Activated CD8-positive, alpha-beta memory T cell treated with anti-CD3 and anti-CD28 coated beads for 1 hour (primary cell): ENCODE results near the gene EHD4.
A peak's percentile ranks its signal among the peaks of the same experiment; 100 is the strongest.

ENCODE experiments used
- DNase-seq, 2 donors: peaks; one replicate each; pipeline ENCODE4 v3.0.0-alpha.2; 2020; ENCODE audit warnings: low read depth in 1 of 2; ENCODE audit errors: extremely low read depth in 1 of 2

Gene EHD4

DNA sequence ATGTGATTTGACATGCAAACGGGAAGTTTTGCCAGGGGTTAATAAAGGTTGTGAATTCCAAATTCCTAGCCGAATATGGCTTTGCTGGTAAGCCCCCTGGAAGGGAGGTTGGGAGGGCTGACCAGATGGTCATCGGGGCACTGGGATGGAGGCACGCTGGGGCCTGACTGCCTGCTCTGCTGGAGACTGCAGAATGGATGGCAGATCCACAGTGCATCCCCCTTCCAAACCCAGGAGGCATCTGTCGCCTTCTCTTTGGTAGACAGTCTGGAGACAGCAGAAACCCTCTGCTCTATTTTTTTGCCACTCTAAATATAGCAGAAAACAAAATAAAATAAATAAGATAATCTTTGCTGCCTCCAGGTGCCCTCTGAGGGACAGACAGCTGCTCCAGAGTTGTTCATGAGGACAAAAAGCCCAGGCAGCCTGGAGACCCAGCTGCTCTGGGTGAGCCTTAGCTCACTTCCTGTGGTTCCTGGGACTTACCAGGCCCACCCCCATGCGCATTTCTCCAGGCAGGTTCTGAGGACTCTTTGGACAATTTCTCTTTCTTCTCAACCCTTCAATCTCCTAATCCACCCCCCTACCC, 72.4 kb downstream of the EHD4 start:
- DNase-seq = no peak

DNA sequence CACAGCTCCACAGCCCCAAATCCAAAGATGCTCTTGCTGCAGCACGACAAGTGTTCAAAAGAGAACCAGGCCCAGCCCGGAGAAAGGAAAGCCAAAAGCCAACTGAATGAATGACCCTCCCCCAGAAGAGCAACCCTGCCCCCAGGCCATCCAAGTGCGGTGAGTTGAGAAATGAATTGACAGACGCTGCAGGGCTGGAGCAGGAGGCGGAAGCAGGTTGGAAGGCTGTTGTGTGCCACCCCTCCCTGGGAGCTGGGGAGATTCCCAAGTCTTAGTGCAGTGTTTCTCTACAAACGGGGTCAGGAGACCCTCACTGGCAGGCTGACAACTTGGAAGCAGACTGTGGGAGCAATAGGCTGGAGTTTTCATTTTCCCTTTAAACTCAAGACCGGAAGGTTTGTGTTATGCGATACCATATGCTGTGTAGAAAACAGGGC, 75.0 kb downstream of the EHD4 start:
- DNase-seq = no peak

DNA sequence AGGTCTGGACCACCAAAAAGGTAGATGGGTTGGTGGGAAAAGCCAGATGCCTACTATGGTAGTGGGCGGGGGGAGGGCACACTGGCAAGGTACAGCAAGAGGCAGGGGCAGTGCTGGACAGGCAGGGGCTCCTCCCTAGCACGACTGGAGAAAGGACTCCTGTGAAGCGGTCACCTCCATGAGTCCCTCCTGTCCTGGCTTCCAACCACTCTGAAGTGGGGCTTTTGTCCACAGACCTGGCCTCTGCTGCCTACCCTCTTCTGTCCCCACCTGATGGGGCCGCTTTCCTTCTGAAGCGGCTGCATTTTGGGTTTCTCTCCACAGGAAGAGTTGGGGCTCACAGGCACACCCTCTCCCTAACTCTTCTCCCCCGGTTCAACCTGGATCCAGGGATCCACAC, 75.8 kb downstream of the EHD4 start:
- DNase-seq = no peak

DNA sequence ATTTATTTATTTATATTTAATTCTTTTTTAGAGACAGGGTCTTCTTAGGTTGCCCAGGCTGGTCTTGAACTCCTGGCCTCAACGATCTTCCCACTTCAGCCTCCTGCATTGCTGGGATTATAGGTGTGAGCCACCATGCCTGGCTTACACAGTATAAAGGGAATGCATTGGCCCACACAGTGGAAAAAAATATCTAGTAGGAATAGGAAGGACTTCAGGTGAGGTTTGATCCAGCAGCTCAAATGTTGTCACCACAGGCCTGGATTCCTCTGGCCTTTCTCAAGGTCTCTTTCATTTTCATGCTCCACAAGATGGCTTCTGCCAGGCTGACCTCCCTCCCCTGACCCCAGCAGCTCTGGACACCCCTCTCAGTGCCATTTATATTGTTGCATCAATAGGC, 76.4 kb downstream of the EHD4 start:
- no peak for DNase-seq

DNA sequence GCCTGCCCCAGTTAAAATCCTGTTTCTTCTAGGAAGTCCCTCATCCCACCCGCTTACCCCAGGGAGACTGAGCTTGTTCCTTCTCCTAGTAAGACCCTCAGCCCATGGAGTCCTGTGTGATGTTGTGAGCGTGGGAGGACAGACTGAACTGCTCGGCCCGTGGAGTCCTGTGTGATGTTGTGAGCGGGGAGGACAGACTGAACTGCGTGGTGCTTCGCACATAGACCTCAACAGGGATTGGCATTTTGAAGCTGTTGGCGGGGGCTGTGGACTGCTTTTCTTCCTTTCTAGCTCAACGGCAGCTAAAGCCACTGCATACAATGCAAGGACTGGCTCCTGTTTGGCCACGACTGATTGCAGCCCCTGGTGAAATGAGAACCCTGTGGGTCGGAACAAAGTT, 76.9 kb downstream of the EHD4 start:
- DNase-seq = no peak

DNA sequence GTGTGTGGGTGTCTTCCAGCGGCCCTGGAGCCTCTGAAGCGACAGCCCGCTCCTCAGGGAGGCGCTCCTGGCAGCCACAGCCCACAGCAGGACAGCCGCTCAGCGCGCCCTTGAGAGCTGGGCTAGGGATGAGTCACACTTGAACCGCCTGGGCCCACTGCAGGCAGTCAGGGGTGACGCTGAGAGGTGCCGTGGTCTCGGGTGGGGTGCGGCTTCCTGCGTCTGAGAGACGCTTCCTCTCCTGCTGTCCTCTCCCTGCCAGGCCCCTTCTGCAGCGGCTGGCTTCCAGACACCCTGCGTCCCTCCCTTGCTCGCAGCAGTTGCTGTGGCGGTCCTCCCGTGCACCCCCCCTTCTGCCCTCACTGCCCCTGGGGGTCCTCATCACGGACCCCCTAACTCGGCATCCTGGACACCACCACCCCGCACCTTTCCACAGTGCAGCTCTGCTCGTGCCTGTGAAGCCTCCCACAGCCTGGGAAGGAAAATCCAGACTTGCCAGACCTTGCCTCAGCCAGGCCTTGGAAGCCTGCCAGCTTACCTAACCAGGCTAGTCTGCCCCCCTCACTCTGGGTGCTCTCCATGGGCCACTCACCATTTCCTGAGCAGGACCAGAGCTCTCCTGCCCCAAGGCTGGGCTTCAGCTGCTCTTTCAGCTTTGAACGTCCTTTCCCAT, 77.4 kb downstream of the EHD4 start:
- peak; percentile 78 to 90 for DNase-seq

DNA sequence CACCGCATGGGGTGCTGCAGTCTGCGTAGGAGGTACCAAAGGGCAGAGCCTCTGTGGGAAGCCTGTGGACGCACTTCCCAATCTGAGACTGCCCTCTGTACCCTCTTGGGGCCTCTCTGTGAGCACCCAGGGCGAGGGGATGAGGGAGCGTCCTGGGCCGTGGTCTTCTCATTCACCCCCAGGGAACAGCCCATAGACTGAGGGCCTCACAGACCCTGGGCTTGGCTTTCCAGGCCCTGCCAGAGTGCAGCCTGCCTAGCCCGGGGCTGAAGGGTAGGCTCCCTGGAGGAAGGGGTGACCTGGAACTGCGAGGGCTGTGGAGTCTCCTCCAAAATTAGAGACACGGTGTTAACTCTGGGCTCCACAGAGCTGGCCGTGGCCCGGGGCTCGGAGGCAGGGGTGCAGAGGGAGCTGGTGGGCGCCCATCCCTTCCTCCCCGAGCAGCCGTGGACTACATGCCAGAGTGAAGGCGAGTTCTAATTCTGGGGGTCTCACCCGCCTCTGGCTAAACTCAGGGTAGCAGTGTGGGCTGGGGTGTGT, 78.0 kb downstream of the EHD4 start:
- no peak for DNase-seq

DNA sequence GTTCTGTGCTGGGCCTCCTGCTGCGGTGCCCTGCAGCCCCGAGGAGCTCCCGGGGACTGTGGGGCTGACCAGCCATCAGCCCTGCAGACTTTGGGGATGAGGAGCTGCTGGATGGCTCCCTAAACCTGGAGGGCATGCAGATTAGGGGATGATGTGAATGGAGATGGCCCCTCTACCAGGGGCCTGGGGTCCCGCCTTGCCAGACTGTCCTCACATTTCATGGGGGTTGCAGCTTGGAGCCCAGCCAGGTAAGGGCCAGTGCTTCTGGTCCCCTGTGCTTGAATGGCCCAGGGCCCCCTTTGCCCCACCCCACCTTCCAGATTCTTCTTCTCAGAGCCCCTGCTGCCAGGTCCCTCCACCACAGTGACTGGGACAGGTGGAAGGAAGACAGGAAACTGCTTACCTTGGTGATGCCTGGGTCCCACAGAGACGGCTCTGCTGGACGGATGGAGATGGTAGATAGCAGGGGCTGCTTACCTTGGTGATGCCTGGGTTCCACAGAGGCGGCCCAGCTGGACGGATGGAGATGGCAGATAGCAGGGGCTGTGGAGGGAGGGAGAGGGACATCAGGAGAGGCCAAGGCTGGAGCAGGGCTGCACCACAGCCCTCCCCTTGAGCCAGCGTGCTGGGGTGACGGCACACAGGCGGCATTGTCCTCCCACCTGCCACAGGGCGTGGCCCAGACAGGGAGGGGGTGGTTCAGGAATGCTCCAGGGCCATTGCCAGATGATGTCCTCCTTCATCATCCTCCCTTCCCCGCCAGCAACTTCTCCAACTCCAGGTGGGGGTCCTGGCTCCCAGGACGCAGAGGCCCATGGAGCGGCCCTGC, 78.7 kb downstream of the EHD4 start, which contains the start of gene SPTBN5:
Gene SPTBN5 (minus strand): TSS at position 632 of the 829 bp plus-strand sequence. CDS start 556 bp downstream, at position 76.
- no peak for DNase-seq

DNA sequence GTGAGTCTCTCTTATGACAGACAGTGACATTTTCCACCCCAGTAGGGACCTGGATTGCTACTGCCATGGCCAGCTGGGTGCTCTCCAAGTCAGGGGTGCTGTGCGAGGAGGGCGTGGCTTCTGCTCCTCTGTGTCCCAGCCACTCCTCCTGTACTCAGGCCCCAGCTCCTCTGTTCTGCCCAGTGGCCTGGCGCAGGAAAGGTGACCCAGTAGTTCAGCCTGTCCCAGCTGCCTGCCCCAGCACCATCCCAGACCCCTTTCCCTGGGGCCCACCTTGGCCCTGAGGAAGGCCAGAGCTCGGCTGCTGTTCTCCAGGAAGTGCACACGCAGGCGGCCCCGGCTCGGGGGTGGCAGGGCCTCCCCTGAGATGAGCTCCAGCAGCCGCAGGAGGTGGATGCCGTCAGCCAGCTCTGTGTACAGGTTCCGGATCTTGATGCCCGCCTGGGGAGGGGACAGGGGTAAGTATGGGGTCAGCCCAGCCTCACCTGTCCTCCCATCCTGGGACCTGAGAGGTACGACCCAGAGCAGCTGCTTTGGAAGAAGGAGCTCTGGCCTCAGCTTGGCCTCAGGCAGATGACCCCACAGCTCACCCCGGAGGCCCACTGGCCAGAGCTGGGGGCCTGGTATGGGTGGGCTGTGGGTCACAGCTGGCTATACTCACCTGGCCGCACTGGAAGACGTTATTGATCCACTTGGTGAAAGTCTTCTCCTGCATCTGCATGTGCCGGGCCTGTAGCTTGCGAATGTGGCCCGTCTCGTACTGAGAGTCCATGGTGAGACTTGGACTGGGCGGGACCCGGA, 79.5 kb downstream of the EHD4 start:
- no peak for DNase-seq

DNA sequence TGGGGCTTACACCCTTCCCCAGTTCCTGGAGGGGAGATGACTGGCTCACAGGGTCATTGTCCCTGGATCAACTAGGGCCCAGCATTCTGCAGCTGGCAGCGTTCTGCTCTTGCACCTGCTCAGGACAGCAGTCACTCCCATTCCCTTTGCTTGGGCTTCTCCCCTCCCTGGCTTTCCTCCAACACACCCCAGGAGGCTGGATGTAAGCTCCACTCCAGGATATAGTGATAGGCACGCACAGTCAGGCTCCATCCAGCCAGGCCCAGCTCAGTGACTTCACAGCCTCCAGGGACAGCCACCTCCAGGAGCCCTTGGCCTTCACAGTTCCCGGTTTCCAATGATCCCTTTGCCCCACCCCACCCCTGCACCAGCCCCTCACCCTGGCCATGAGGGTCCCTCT, 80.4 kb downstream of the EHD4 start:
- DNase-seq = no peak

DNA sequence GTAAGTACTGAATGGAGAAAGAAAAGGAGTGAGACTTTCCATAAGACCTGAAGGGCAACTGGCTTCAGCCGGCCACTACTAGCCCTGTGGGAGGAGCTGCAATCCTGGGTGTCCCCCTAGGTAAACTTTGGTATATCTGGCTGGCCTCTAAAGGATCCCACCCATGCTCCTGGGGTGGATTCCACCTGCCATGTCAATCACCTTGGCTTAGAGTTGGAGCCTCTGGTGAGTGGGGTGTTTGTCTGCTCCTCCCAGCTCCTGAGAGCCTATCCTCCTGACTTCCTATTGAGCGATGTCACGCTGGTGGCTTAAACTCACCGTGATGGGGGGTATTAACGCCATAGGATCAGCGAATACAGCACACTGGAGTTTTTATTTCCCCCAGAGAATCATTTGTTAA, 81.1 kb downstream of the EHD4 start:
- no peak for DNase-seq

DNA sequence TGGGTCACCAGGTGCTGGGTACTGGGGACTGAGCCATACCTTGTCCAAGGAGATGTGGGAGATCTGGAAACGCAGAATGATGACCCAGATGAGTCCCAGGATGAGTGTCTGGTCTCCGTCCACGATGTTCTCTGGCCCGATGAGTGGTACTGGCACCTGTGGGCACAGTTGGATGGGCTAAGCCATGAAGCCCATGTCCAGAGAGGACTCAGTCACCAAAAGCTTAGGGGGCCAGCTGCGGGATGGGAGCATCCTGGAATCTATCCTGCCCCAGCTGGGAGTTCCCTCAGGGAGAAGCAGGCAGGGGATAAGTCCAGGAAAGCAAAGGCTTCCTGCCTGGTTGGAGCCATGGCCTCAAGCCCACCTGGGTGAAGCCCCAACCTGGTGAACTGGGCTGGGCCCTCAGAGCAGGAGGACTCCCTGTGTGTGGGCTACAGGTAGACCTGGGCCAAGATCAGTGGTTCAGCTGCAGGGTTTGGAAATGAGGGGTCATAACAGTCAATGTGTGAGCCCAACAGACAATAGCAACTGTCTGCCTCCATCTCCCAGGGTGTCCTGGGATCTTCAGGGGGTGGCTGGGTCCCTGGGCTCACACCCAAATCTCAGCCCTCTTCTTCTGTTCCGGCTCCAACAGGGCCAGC, 82.2 kb downstream of the EHD4 start:
- no peak for DNase-seq

DNA sequence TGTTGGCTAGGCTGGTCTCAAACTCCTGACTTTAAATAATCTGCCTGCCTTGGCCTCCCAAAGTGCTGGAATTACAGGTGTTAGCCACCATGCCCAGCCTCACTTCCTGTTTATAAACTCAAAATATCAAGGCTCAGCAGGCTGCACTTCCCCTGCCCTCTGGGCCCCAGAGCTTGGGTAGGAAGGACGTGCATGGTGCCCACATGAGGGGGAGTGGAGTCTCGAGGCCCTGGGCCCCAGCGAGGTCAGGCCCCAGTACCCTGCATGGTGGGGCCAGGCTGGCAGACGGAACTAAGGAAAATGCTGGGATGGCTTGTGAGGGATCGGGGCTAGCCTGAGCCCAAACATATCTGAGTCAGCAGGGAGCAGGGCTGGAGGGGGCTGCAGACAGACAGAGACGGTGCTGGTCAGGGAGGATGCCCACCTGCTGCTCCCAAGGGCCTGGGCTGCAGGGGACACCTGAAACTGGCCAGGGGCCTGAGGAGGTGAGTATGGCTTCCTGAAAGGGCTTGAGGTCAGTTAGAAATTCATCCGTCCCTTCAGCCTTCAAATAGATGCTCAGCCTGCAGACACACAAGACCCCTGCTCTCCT, 83.6 kb downstream of the EHD4 start:
- DNase-seq = no peak

DNA sequence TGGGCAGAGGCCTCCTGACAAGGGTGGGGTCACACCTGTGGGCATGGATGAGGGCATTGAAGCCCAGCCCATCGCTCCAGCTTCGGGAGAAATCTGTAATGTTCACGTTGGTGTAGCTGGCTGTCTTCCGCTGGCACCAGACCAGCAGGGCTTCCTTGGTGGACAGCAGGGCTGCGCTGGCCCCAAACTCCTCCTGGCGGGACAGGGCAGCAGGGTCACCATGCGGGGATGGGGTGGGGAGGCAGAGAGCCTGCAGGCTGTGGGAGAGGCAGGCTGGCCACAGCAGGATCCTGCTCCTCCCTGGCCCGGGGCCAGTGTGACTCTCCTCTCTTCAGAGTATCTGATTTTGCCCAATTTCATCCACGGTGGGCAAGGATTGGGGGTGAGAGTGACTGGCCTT, 84.5 kb downstream of the EHD4 start:
- no peak for DNase-seq

DNA sequence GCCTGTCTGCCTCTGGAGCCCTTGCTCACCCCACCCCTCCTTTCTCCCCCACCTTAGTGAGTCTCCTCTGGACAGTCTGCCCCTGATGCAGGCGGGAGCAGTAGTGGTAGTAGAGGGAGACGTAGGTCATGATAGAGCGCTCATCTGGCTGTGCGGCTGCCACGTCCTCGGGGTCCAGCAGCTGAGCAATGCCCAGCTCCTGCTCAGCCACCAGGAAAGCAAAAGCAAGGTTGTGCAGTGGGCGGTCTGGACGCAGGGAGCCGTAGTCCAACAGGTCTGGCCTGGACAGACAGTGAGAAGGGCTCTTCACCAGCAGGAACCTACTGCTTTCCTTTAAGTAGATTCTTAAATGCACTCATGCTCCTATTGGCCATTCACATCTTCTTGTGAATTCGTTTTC, 85.2 kb downstream of the EHD4 start:
- no peak for DNase-seq

DNA sequence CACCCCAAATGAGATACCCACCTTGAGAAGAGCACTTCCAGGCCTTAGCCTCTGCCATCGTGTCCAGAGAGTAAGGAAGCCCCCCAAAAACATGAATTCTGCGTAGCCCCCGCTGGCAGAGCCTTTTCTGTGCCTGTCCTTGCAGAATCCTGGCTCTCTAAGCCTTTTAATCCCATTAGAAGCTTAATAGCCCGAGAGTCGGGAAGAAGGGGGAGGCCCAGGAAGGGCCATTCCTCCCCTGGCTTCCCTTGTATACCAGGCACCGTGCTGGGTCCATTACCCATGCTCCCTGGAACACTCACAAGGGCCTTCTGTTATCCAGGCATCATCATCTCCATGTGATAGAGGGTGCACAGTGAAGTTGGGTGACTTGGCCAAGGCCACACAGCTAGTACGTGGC, 85.6 kb downstream of the EHD4 start:
- no peak for DNase-seq

DNA sequence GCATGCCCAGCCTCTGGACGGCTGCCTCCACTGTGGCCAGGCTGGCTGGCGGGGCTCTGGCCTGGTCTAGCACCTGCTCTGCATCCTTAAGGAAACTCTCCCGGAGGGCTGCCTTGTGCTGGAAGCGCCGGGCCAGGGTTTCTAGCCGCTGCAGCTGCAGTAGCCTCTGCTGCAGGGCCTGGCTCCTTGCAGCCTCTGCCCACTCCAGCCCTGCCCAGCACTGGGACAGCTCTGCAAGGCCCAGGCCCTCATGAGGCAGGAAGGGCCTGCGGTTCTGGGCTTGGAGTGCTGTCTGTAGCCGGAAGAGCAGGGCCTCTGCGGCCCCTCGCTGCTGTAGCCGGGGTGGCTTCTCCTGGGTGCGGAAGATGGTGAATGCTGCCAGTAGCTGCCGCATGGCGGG, 86.5 kb downstream of the EHD4 start:
- DNase-seq = no peak

DNA sequence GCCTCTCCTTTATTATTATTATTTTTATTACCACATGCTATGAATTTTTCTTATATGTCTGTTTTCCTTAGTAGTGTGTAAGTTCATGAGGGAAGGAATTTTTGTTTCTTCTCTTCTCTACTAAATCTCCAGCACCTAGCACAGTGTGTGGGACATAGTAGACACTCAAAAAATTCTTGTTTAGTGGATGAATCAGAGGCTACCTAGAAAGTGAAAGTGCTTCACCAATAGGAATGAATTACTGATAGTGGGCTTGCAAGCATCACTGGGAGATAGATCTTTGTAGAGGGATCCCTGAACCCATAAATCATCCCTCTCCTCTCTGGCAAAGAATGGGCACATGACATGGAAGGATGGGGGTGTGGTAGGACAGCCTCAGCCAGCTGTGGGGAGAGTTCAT, 87.0 kb downstream of the EHD4 start:
- DNase-seq = no peak

DNA sequence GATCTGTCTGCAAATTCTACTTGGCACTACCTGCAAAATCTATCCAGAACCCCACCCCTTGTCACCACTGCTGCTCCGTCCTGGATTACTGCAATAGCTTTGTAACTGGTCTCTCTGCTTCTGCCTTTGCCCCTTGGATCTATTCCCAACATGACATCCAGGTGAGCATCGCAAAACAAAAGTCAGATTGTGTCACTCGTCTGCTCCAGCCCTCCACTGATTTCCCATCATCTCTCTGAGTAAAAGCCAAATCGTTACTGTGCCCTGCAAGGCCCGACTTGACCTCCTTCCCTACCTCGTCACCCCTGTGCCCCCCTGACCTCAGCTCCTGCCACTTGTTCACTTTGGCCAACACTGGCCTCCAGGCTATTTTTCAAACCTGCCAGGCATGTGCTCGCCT, 87.9 kb downstream of the EHD4 start:
- DNase-seq = no peak

DNA sequence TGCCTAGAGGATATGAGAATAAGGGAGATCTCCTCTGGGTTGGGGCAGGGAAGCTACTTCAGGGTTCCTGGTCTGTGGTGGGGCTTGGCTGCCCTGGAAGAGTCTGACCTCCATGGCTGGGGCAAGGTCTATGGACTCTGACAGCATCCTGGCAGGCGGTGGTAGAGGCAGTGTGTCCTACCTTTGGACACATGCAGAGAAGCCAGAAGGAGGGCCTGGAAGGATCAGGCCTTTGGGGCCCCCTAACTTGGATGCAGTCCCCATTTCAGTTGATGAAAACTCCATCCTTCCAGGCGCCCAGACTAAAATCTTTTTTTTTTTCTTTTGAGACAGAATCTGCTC, 88.9 kb downstream of the EHD4 start:
- no peak for DNase-seq
